Muscle of leg (tissue), 11 donors: Measurements from ENCODE around the gene ANKFN1. TPM values are rescaled to one million over a fixed set of nuclear protein-coding genes. Genes with fewer than 3 reads are reported as not detected.

Experiments used
- DNase-seq: peaks from one replicate; pipeline ENCODE4 v3.0.0; 2013
- H3K27ac ChIP-seq: one replicate; pipeline ENCODE4 v1.5.1; 2013; ENCODE audit warnings: mild to moderate bottlenecking, low read length, control low read depth
- H3K27me3 ChIP-seq: one replicate; pipeline ENCODE4 v1.6.1; 2013; ENCODE audit warnings: low read length; ENCODE audit not compliant: control insufficient read depth, insufficient read depth
- H3K36me3 ChIP-seq: one replicate; pipeline ENCODE4 v1.6.1; 2013; ENCODE audit warnings: low read length; ENCODE audit not compliant: control insufficient read depth, insufficient read depth
- H3K4me1 ChIP-seq: one replicate; pipeline ENCODE4 v1.6.1; 2013; ENCODE audit warnings: low read length; ENCODE audit not compliant: control insufficient read depth, insufficient read depth
- H3K4me3 ChIP-seq: one replicate; pipeline ENCODE4 v1.5.1; 2013; ENCODE audit warnings: low read length, control low read depth
- H3K9me3 ChIP-seq: replicated peaks from 2 replicates; pipeline ENCODE4 v1.6.1; 2013; ENCODE audit warnings: low read depth, low read length; ENCODE audit not compliant: control insufficient read depth
- WGBS: methylation state at CpG from one replicate; pipeline ENCODE4 v1.1.5; 2013; ENCODE audit warnings: missing lambda C conversion rate; ENCODE audit not compliant: insufficient coverage; 5-methylcytosine and 5-hydroxymethylcytosine counted together
- polyA plus RNA-seq, 8 donors: library from polyadenylated mRNA; unstranded; fragments of 120-200 nt; gene quantifications; one replicate each; pipeline versions ENCODE4 v1.2.1 to v1.2.3, GENCODE V29; 2013; ENCODE audit warnings: inconsistent platforms in 1 of 8, low replicate concordance in 1 of 8; ENCODE audit not compliant: insufficient read length in 8 of 8, insufficient read depth in 1 of 8
- total RNA-seq: library from RNA; stranded (reverse); fragments of 120-200 nt; gene quantifications from one replicate; pipeline ENCODE4 v1.2.4, GENCODE V29; 2013

Gene ANKFN1
- total and polyA plus RNA-seq, 9 donors = 0.10 to 0.91 (median 0.39) TPM

GRCh38 chr17:56545106-56545505, 391.8 kb downstream of the ANKFN1 start:
- H3K4me1 ChIP-seq = peaks cover 10% of the 10 kb centered on the region
- H3K27me3 ChIP-seq = no peaks in the 10 kb centered on the region
- WGBS = 80% methylated on average over 1 of the region's 2 CpGs
- H3K36me3 ChIP-seq = no peaks in the 10 kb centered on the region
- H3K27ac ChIP-seq = peak overlapping the region; percentile 16
- no peak overlapping the region for H3K4me3 ChIP-seq
- no peaks in the 10 kb centered on the region for H3K9me3 ChIP-seq
- peak; percentile 31 for DNase-seq

- Histone ChIP-seq H3K27ac (no peak overlapping the region), H3K9me3 (no peaks in the 10 kb centered on the region), H3K36me3 (no peaks in the 10 kb centered on the region), H3K4me3 (no peak overlapping the region), H3K4me1 (peaks cover 10% of the 10 kb centered on the region), H3K27me3 (no peaks in the 10 kb centered on the region)
- no peak for DNase-seq
These were observed 392.7 kb downstream of the ANKFN1 start for GRCh38 chr17:56545930-56546329.

- Histone ChIP-seq H3K4me1 (peaks cover 6% of the 10 kb centered on the region), H3K36me3 (no peaks in the 10 kb centered on the region), H3K4me3 (no peak overlapping the region), H3K27me3 (no peaks in the 10 kb centered on the region), H3K9me3 (no peaks in the 10 kb centered on the region), H3K27ac (no peak overlapping the region)
- DNase-seq = no peak
- 60% methylated on average over 2 of the region's 4 CpGs for WGBS
These were observed 395.4 kb downstream of the ANKFN1 start for GRCh38 chr17:56548661-56549060.

- H3K4me3 ChIP-seq = no peak overlapping the region
- DNase-seq = peak; percentile 72
- H3K27me3 ChIP-seq = no peaks in the 10 kb centered on the region
- no CpG with 5 or more reads among the region's 1 CpG for WGBS
- no peaks in the 10 kb centered on the region for H3K36me3 ChIP-seq
- H3K27ac ChIP-seq = peak overlapping the region; percentile 48
- H3K9me3 ChIP-seq = no peaks in the 10 kb centered on the region
- H3K4me1 ChIP-seq = peaks cover 6% of the 10 kb centered on the region
These were observed 396.2 kb downstream of the ANKFN1 start for GRCh38 chr17:56549501-56549900.

- Histone ChIP-seq H3K4me3 (no peak overlapping the region), H3K27ac (no peak overlapping the region), H3K27me3 (no peaks in the 10 kb centered on the region), H3K9me3 (no peaks in the 10 kb centered on the region), H3K36me3 (no peaks in the 10 kb centered on the region), H3K4me1 (no peaks in the 10 kb centered on the region)
- 79% methylated on average over 8 of the region's 8 CpGs for WGBS
- no peak for DNase-seq
These were observed 404.4 kb downstream of the ANKFN1 start for GRCh38 chr17:56557682-56558081.

- no peak overlapping the region for H3K27ac ChIP-seq
- H3K36me3 ChIP-seq = no peaks in the 10 kb centered on the region
- DNase-seq = no peak
- H3K27me3 ChIP-seq = no peaks in the 10 kb centered on the region
- H3K4me1 ChIP-seq = no peaks in the 10 kb centered on the region
- no peaks in the 10 kb centered on the region for H3K9me3 ChIP-seq
- 73% methylated on average over 4 of the region's 7 CpGs for WGBS
- H3K4me3 ChIP-seq = no peak overlapping the region
These were observed 404.8 kb downstream of the ANKFN1 start for GRCh38 chr17:56558088-56558487.
